Endothelial cell of umbilical vein (primary cell): ENCODE data around the gene FAM193A.

Experiments used
- CTCF ChIP-seq, 2 donors: IDR thresholded peaks; 1 replicate in 1 of 2; 2 replicates in 1 of 2; pipeline ENCODE4 v1.5.1; 2011; ENCODE audit warnings: low read length in 2 of 2, mild to moderate bottlenecking in 2 of 2, moderate library complexity in 2 of 2, control low read depth in 1 of 2, inconsistent platforms in 1 of 2, low read depth in 1 of 2; ENCODE audit not compliant: insufficient read depth in 1 of 2; ENCODE audit errors: extremely low read depth in 1 of 2
- EZH2 ChIP-seq: IDR thresholded peaks from 2 replicates; pipeline ENCODE4 v1.6.1; 2012; ENCODE audit warnings: borderline replicate concordance, low read depth, mild to moderate bottlenecking, moderate library complexity, low read length, inconsistent platforms; ENCODE audit not compliant: severe bottlenecking
- FOS ChIP-seq: IDR thresholded peaks from 2 replicates; pipeline ENCODE4 v1.6.1; 2011; ENCODE audit warnings: mild to moderate bottlenecking, low read length, moderate library complexity, borderline replicate concordance; ENCODE audit not compliant: insufficient read depth
- GATA2 ChIP-seq: IDR thresholded peaks from 2 replicates; pipeline ENCODE4 v1.7.0; 2011; ENCODE audit warnings: low read depth, mild to moderate bottlenecking, moderate library complexity, mixed read lengths, low read length; ENCODE audit not compliant: insufficient read length, insufficient read depth
- JUN ChIP-seq: IDR thresholded peaks from 2 replicates; pipeline ENCODE4 v1.6.1; 2011; ENCODE audit warnings: borderline replicate concordance, low read depth; ENCODE audit not compliant: insufficient read length, insufficient read depth
- MAX ChIP-seq: IDR thresholded peaks from 2 replicates; pipeline ENCODE4 v1.6.1; 2011; ENCODE audit not compliant: insufficient read depth, insufficient read length
- MYC ChIP-seq: IDR thresholded peaks from one replicate; pipeline ENCODE4 v1.6.1; 2011; ENCODE audit warnings: mild to moderate bottlenecking, low read depth, low read length
- POLR2A ChIP-seq: IDR thresholded peaks from 2 replicates; pipeline ENCODE4 v1.6.1; 2012; ENCODE audit warnings: low read depth, mild to moderate bottlenecking, control low read depth, low read length
- POLR2AphosphoS5 ChIP-seq: IDR thresholded peaks from 2 replicates; pipeline ENCODE4 v1.6.1; 2012; ENCODE audit warnings: low read depth, mild to moderate bottlenecking, control low read depth, low read length, moderate library complexity; ENCODE audit not compliant: insufficient read depth

- no peak for TF ChIP-seq POLR2A
- TF ChIP-seq CTCF (IDR thresholded peaks at IDR 0.05; ENCODE audit: extremely low read depth in 1 of 2, insufficient read depth in 1 of 2, low read depth in 1 of 2, low read length in 2 of 2) = no peak
- TF ChIP-seq EZH2 = no peak
- no peak for TF ChIP-seq MAX
- no peak for TF ChIP-seq POLR2AphosphoS5
- no peak for TF ChIP-seq MYC
- TF ChIP-seq GATA2 = no peak
- no peak for TF ChIP-seq FOS
- TF ChIP-seq JUN = no peak
These were observed 232.5 kb downstream of the FAM193A start for GRCh38 chr4:2768921-2769336.
